ENCODE results near the gene PEX14. TPM values are rescaled to one million over a fixed set of nuclear protein-coding genes. Genes with fewer than 3 reads are reported as not detected.

The PEX14 gene
- total and polyA plus RNA-seq, 9 of the 15 experiments (the other 6 are each of a cell fraction or from before 2014, with no cell fraction given) = 2.6 to 45.7 (median 22.7) TPM

GRCh38 chr1:10601342-10602070, 126.8 kb downstream of the PEX14 start:
- no peak overlapping the region for H2AFZ ChIP-seq (ENCODE audit: low read depth, low read length)
- FAIRE-seq = no peak
- ATAC-seq = no peak
- H3K36me3 ChIP-seq (ENCODE audit: control insufficient read depth, insufficient read depth, low read length) = peaks cover 24% of the 10 kb centered on the region; the same call in 1 of the 3 replicates
- H3K79me2 ChIP-seq (ENCODE audit: control insufficient read depth, insufficient read depth, low read length) = no peaks in the 10 kb centered on the region
- POLR2A ChIA-PET = no interaction called here
- in situ Hi-C loops (cut with MboI) = no loop called here
- BruUV-seq (replicated peaks) = no TSS peak
- intact Hi-C loops (cut with micrococcal nuclease) = no loop called here
- no peaks in the 10 kb centered on the region for H3K9me3 ChIP-seq (replicated peaks; ENCODE audit: control insufficient read depth, insufficient read depth, low read depth, low read length)
- no peak overlapping the region for H3K4me2 ChIP-seq (ENCODE audit: insufficient read depth, low read length)
- no peak overlapping the region for H3K4me3 ChIP-seq
- H3K27ac ChIP-seq (ENCODE audit: extremely low read depth, low read depth, low read length) = no peak overlapping the region
- 92% methylated on average over 6 of the region's 6 CpGs for WGBS (ENCODE audit: insufficient coverage, low coverage, missing lambda C conversion rate)
- H3K9ac ChIP-seq (ENCODE audit: insufficient read depth in 1 of 2, low read depth in 2 of 2, low read length in 2 of 2) = peak overlapping the region in 1 of 2 experiments; percentile 62; a peak in 1 of 4 replicates
- H4K20me1 ChIP-seq (replicated peaks; ENCODE audit: control insufficient read depth, insufficient read depth, low read length) = no peaks in the 10 kb centered on the region
- CTCF ChIA-PET (ENCODE audit: low intra/inter-chr PET ratio) = no interaction called here
- H3K4me1 ChIP-seq (replicated peaks in 1 of 2; ENCODE audit: control insufficient read depth in 2 of 2, insufficient read depth in 2 of 2, low read length in 2 of 2) = no peaks in the 10 kb centered on the region
- no peaks in the 10 kb centered on the region for H3K27me3 ChIP-seq (ENCODE audit: control insufficient read depth in 2 of 2, insufficient read depth in 2 of 2, low read length in 2 of 2)
- no peaks in the 10 kb centered on the region for H3K9me1 ChIP-seq (ENCODE audit: control insufficient read depth, insufficient read depth, low read length)
- no peak for DNase-seq (ENCODE audit: extremely low read depth in 1 of 4, low spot score in 3 of 4)
- no peak for TF ChIP-seq RBM25 (IDR thresholded peaks at IDR 0.05; ENCODE audit: low read depth, low read length, severe bottlenecking)
- TF ChIP-seq MCM2 (IDR thresholded peaks at IDR 0.05; ENCODE audit: low read depth) = no peak
- TF ChIP-seq CHD7 (IDR thresholded peaks at IDR 0.05; ENCODE audit: low read depth, low read length) = no peak
- no peak for TF ChIP-seq CSDE1 (IDR thresholded peaks at IDR 0.05)
- no peak for TF ChIP-seq PHF20 (IDR thresholded peaks at IDR 0.05; ENCODE audit: partially characterized antibody)
- TF ChIP-seq, protein P1, sequence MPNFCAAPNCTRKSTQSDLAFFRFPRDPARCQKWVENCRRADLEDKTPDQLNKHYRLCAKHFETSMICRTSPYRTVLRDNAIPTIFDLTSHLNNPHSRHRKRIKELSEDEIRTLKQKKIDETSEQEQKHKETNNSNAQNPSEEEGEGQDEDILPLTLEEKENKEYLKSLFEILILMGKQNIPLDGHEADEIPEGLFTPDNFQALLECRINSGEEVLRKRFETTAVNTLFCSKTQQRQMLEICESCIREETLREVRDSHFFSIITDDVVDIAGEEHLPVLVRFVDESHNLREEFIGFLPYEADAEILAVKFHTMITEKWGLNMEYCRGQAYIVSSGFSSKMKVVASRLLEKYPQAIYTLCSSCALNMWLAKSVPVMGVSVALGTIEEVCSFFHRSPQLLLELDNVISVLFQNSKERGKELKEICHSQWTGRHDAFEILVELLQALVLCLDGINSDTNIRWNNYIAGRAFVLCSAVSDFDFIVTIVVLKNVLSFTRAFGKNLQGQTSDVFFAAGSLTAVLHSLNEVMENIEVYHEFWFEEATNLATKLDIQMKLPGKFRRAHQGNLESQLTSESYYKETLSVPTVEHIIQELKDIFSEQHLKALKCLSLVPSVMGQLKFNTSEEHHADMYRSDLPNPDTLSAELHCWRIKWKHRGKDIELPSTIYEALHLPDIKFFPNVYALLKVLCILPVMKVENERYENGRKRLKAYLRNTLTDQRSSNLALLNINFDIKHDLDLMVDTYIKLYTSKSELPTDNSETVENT (CRISPR knock-in tag; IDR thresholded peaks at IDR 0.05) = no peak
